GM23338 (cell line): ENCODE data around the gene BTBD3. TPM values are rescaled to one million over a fixed set of nuclear protein-coding genes. Genes with fewer than 3 reads are reported as not detected.

Source experiments
- ATAC-seq: fragments of 200-7000 bp; cut with Tn5 transposase; 3 replicates; pipeline ENCODE4 v1.9.1; 2020
- DNase-seq: peaks from one replicate; pipeline ENCODE4 v3.0.0-alpha.2; 2015; ENCODE audit warnings: low spot score
- H2AFZ ChIP-seq: fragments of 200-600 bp; sonication (generic); 2 replicates; pipeline ENCODE4 v1.8.0; 2016; ENCODE audit warnings: antibody characterized with exemption, mild to moderate bottlenecking, moderate library complexity
- H3F3A ChIP-seq: fragments of 200-600 bp; sonication (generic); replicated peaks from 2 replicates; pipeline ENCODE4 v1.8.0; 2017; ENCODE audit warnings: antibody characterized with exemption, mixed run types, low read depth
- H3K27ac ChIP-seq: fragments of 200-600 bp; sonication (generic); 2 replicates; pipeline ENCODE4 v1.6.1; 2016; ENCODE audit warnings: low read depth
- H3K27me3 ChIP-seq: fragments of 200-600 bp; sonication (generic); 2 replicates; pipeline ENCODE4 v1.8.0; 2016; ENCODE audit warnings: mild to moderate bottlenecking, mixed run types, moderate library complexity; ENCODE audit not compliant: insufficient read depth
- H3K36me3 ChIP-seq: fragments of 200-600 bp; sonication (generic); 2 replicates; pipeline ENCODE4 v1.8.0; 2016; ENCODE audit warnings: mild to moderate bottlenecking; ENCODE audit not compliant: insufficient read depth
- H3K4me1 ChIP-seq: fragments of 200-600 bp; sonication (generic); 2 replicates; pipeline ENCODE4 v1.8.0; 2016; ENCODE audit warnings: mild to moderate bottlenecking, moderate library complexity; ENCODE audit not compliant: insufficient read depth
- H3K4me2 ChIP-seq: fragments of 200-600 bp; sonication (generic); 2 replicates; pipeline ENCODE4 v1.7.1; 2017; ENCODE audit warnings: mixed run types
- H3K4me3 ChIP-seq: fragments of 200-600 bp; sonication (generic); 2 replicates; pipeline ENCODE4 v1.6.1; 2016; ENCODE audit warnings: mixed run types
- H3K79me2 ChIP-seq: fragments of 200-600 bp; sonication (generic); replicated peaks from 2 replicates; pipeline ENCODE4 v1.8.0; 2017; ENCODE audit warnings: mild to moderate bottlenecking; ENCODE audit not compliant: insufficient read depth
- H3K9me2 ChIP-seq: fragments of 200-600 bp; sonication (generic); 2 replicates; pipeline ENCODE4 v1.8.0; 2017; ENCODE audit not compliant: insufficient read depth
- H4K20me1 ChIP-seq: fragments of 200-600 bp; sonication (generic); replicated peaks from 2 replicates; pipeline ENCODE4 v1.8.0; 2017; ENCODE audit warnings: mild to moderate bottlenecking; ENCODE audit not compliant: insufficient read depth
- H3K27ac Mint-ChIP-seq: 2 replicates; pipeline ENCODE4 v1.8.0; 2020; ENCODE audit warnings: inconsistent platforms, mild to moderate bottlenecking, moderate library complexity, mixed read lengths
- H3K27me3 Mint-ChIP-seq: 3 replicates; pipeline ENCODE4 v1.8.0; 2022; ENCODE audit warnings: low read depth, mild to moderate bottlenecking, moderate library complexity, mixed read lengths, inconsistent platforms; ENCODE audit not compliant: insufficient read depth, poor library complexity
- H3K36me3 Mint-ChIP-seq: 3 replicates; pipeline ENCODE4 v1.8.0; 2021; ENCODE audit warnings: low read depth, mild to moderate bottlenecking, inconsistent platforms, moderate library complexity, mixed read lengths
- H3K4me1 Mint-ChIP-seq: 3 replicates; pipeline ENCODE4 v1.8.0; 2020; ENCODE audit warnings: mild to moderate bottlenecking, inconsistent platforms, mixed read lengths
- H3K4me3 Mint-ChIP-seq: 3 replicates; pipeline ENCODE4 v1.8.0; 2021; ENCODE audit warnings: moderate library complexity, mild to moderate bottlenecking, inconsistent platforms, mixed read lengths
- H3K9me3 Mint-ChIP-seq: 3 replicates; pipeline ENCODE4 v1.8.0; 2020; ENCODE audit warnings: moderate library complexity, mild to moderate bottlenecking, inconsistent platforms, mixed read lengths
- CREB1 ChIP-seq: fragments of 250-450 bp; sonication (Bioruptor Pico); IDR thresholded peaks from 2 replicates; pipeline ENCODE4 v1.5.0; 2020; ENCODE audit warnings: low read depth, mild to moderate bottlenecking, moderate library complexity
- EZH2 ChIP-seq: fragments of 200-600 bp; sonication (generic); IDR thresholded peaks from one replicate; pipeline ENCODE4 v1.8.0; 2017; ENCODE audit warnings: antibody characterized with exemption, mild to moderate bottlenecking, low read depth; ENCODE audit not compliant: unreplicated experiment
- EZH2phosphoT487 ChIP-seq: fragments of 200-600 bp; sonication (generic); IDR thresholded peaks from one replicate; pipeline ENCODE4 v1.8.1; 2018; ENCODE audit warnings: antibody characterized with exemption; ENCODE audit not compliant: unreplicated experiment
- JUNB ChIP-seq: IDR thresholded peaks from one replicate; pipeline ENCODE4 v1.6.1; 2016; ENCODE audit warnings: antibody characterized with exemption; ENCODE audit not compliant: unreplicated experiment
- NANOG ChIP-seq: IDR thresholded peaks from 2 replicates; pipeline ENCODE4 v1.6.1; 2016; ENCODE audit warnings: antibody characterized with exemption, borderline replicate concordance
- POLR2AphosphoS5 ChIP-seq: IDR thresholded peaks from 2 replicates; pipeline ENCODE4 v1.6.1; 2016; ENCODE audit warnings: antibody characterized with exemption, low read depth
- STAT1 ChIP-seq: IDR thresholded peaks from one replicate; pipeline ENCODE4 v1.6.1; 2016; ENCODE audit warnings: antibody characterized with exemption; ENCODE audit not compliant: unreplicated experiment
- ZNF114 ChIP-seq: fragments of 250-450 bp; sonication (Bioruptor Pico); IDR thresholded peaks from 2 replicates; pipeline ENCODE4 v1.5.0; 2020; ENCODE audit warnings: mild to moderate bottlenecking, moderate library complexity
- ZNF331 ChIP-seq: fragments of 250-450 bp; sonication (Bioruptor Pico); IDR thresholded peaks from 2 replicates; pipeline ENCODE4 v1.5.0; 2020; ENCODE audit warnings: low read depth, mild to moderate bottlenecking, moderate library complexity
- polyA plus RNA-seq: library from polyadenylated mRNA; unstranded; fragments of >200 nt; fragmentation: Nextera tagmentation; extraction: Ambion mirVana; gene quantifications from 2 replicates; pipeline ENCODE4 v1.2.1, GENCODE V29; 2016
- total RNA-seq: library from RNA; depleted of rRNA; stranded (reverse); fragments of >200 nt; shearing (Covaris generic); gene quantifications from 2 replicates; pipeline ENCODE4 v1.2.3, GENCODE V29; 2014
- TF ChIP-seq, protein P1 (sequence below), 2 experiments: fragments of 200-600 bp in 1 of 2; sonication (generic) in 1 of 2; conservative IDR thresholded peaks; 2 replicates each; pipeline versions ENCODE4 v1.5.1 to v1.6.1; 2016 to 2017; ENCODE audit warnings: antibody characterized with exemption in 2 of 2, low read depth in 2 of 2, mild to moderate bottlenecking in 2 of 2, moderate library complexity in 1 of 2
- TF ChIP-seq, protein P2 (sequence below): IDR thresholded peaks from 2 replicates; pipeline ENCODE4 v1.6.1; 2016; ENCODE audit warnings: antibody characterized with exemption
- TF ChIP-seq, protein P3 (sequence below): fragments of 250-450 bp; sonication (Bioruptor Pico); IDR thresholded peaks from 2 replicates; pipeline ENCODE4 v1.5.0; 2020; ENCODE audit warnings: mild to moderate bottlenecking, moderate library complexity

The BTBD3 gene
- total and polyA plus RNA-seq, 2 experiments from 2014 or later, result 11.8 to 45.1 TPM

DNA sequence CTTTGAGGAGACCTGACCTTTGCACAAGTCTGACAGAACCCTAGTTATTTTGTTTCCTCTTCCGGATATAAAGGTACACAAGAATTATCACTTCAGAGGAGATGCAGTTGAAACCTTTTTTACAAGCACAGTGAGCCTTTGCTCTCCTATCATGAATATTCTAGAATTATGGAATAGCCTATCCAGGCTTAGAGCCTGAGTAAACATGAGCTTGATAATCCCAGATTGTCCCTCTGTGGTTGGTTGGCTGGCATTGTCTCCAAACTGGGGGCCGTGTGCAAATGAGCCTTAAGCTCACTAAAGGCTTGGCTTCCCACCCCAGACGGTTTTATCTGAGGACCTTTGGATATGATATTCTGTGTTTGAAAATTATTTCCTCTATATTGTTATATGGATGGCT lies 32.0 kb downstream of the BTBD3 start:
- Histone ChIP-seq H3K4me1 (no peaks in the 10 kb centered on the region), H3K27ac (no peak overlapping the region), H3K4me2 (no peak overlapping the region), H3F3A (no peaks in the 10 kb centered on the region), H3K9me2 (0 out of 2 replicates have a peak, but pooled peaks cover 16% of the 10 kb centered on the region), H3K36me3 (no peaks in the 10 kb centered on the region), H2AFZ (no peak overlapping the region), H4K20me1 (no peaks in the 10 kb centered on the region), H3K79me2 (no peaks in the 10 kb centered on the region), H3K4me3 (no peak overlapping the region), H3K27me3 (no peaks in the 10 kb centered on the region)
- Mint-ChIP-seq H3K4me3 (no peak overlapping the region), H3K27me3 (no peaks in the 10 kb centered on the region), H3K36me3 (no peaks in the 10 kb centered on the region), H3K9me3 (peaks cover 6% of the 10 kb centered on the region), H3K27ac (no peak overlapping the region), H3K4me1 (no peaks in the 10 kb centered on the region)
- no peak for ATAC-seq
- TF ChIP-seq NANOG (no peak), STAT1 (no peak)
- DNase-seq, result no peak

DNA sequence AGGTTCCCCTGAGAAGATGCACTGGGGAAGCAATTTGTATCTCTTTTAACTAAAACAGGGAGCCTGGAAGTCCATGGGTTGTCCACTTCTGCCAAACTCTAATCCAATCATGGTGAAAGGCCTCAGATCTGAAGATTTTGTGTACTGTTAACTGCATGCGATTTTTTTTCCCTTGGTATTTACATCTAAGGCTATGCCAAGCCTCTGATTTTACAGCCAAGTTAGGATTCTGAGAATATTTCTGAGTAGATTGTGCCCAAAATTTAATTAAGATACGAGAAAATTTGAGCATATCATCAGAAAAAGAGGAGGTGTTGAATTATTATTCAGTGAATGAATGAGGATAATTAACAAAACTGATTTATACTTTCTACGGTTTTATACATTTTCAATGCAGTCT lies 34.0 kb downstream of the BTBD3 start:
- DNase-seq (no peak), ATAC-seq (no peak)
- Mint-ChIP-seq H3K27me3 (no peaks in the 10 kb centered on the region), H3K36me3 (no peaks in the 10 kb centered on the region), H3K27ac (no peak overlapping the region), H3K9me3 (peaks cover 7% of the 10 kb centered on the region), H3K4me3 (no peak overlapping the region), H3K4me1 (no peaks in the 10 kb centered on the region)
- Histone ChIP-seq H3K27me3 (no peaks in the 10 kb centered on the region), H3K4me3 (no peak overlapping the region), H4K20me1 (no peaks in the 10 kb centered on the region), H3K36me3 (no peaks in the 10 kb centered on the region), H3K79me2 (no peaks in the 10 kb centered on the region), H3K4me2 (no peak overlapping the region), H3K4me1 (no peaks in the 10 kb centered on the region), H3K27ac (no peak overlapping the region), H3F3A (no peaks in the 10 kb centered on the region), H3K9me2 (0 out of 2 replicates have a peak, but pooled peaks cover 11% of the 10 kb centered on the region), H2AFZ (no peak overlapping the region)
- no peak for TF ChIP-seq ZNF331 (CRISPR knock-in tag)
- TF ChIP-seq JUNB, result no peak
- no peak for TF ChIP-seq EZH2
- TF ChIP-seq, protein P1, sequence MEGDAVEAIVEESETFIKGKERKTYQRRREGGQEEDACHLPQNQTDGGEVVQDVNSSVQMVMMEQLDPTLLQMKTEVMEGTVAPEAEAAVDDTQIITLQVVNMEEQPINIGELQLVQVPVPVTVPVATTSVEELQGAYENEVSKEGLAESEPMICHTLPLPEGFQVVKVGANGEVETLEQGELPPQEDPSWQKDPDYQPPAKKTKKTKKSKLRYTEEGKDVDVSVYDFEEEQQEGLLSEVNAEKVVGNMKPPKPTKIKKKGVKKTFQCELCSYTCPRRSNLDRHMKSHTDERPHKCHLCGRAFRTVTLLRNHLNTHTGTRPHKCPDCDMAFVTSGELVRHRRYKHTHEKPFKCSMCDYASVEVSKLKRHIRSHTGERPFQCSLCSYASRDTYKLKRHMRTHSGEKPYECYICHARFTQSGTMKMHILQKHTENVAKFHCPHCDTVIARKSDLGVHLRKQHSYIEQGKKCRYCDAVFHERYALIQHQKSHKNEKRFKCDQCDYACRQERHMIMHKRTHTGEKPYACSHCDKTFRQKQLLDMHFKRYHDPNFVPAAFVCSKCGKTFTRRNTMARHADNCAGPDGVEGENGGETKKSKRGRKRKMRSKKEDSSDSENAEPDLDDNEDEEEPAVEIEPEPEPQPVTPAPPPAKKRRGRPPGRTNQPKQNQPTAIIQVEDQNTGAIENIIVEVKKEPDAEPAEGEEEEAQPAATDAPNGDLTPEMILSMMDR (conservative IDR thresholded peaks at IDR 0.05; ENCODE audit: low read depth in 2 of 2), result no peak
- no peak for TF ChIP-seq ZNF114 (CRISPR knock-in tag)
- TF ChIP-seq, protein P2, sequence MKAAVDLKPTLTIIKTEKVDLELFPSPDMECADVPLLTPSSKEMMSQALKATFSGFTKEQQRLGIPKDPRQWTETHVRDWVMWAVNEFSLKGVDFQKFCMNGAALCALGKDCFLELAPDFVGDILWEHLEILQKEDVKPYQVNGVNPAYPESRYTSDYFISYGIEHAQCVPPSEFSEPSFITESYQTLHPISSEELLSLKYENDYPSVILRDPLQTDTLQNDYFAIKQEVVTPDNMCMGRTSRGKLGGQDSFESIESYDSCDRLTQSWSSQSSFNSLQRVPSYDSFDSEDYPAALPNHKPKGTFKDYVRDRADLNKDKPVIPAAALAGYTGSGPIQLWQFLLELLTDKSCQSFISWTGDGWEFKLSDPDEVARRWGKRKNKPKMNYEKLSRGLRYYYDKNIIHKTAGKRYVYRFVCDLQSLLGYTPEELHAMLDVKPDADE, result no peak
- no peak for TF ChIP-seq CREB1
- TF ChIP-seq EZH2phosphoT487, result no peak
- no peak for TF ChIP-seq POLR2AphosphoS5
- no peak for TF ChIP-seq STAT1
- TF ChIP-seq, protein P3, sequence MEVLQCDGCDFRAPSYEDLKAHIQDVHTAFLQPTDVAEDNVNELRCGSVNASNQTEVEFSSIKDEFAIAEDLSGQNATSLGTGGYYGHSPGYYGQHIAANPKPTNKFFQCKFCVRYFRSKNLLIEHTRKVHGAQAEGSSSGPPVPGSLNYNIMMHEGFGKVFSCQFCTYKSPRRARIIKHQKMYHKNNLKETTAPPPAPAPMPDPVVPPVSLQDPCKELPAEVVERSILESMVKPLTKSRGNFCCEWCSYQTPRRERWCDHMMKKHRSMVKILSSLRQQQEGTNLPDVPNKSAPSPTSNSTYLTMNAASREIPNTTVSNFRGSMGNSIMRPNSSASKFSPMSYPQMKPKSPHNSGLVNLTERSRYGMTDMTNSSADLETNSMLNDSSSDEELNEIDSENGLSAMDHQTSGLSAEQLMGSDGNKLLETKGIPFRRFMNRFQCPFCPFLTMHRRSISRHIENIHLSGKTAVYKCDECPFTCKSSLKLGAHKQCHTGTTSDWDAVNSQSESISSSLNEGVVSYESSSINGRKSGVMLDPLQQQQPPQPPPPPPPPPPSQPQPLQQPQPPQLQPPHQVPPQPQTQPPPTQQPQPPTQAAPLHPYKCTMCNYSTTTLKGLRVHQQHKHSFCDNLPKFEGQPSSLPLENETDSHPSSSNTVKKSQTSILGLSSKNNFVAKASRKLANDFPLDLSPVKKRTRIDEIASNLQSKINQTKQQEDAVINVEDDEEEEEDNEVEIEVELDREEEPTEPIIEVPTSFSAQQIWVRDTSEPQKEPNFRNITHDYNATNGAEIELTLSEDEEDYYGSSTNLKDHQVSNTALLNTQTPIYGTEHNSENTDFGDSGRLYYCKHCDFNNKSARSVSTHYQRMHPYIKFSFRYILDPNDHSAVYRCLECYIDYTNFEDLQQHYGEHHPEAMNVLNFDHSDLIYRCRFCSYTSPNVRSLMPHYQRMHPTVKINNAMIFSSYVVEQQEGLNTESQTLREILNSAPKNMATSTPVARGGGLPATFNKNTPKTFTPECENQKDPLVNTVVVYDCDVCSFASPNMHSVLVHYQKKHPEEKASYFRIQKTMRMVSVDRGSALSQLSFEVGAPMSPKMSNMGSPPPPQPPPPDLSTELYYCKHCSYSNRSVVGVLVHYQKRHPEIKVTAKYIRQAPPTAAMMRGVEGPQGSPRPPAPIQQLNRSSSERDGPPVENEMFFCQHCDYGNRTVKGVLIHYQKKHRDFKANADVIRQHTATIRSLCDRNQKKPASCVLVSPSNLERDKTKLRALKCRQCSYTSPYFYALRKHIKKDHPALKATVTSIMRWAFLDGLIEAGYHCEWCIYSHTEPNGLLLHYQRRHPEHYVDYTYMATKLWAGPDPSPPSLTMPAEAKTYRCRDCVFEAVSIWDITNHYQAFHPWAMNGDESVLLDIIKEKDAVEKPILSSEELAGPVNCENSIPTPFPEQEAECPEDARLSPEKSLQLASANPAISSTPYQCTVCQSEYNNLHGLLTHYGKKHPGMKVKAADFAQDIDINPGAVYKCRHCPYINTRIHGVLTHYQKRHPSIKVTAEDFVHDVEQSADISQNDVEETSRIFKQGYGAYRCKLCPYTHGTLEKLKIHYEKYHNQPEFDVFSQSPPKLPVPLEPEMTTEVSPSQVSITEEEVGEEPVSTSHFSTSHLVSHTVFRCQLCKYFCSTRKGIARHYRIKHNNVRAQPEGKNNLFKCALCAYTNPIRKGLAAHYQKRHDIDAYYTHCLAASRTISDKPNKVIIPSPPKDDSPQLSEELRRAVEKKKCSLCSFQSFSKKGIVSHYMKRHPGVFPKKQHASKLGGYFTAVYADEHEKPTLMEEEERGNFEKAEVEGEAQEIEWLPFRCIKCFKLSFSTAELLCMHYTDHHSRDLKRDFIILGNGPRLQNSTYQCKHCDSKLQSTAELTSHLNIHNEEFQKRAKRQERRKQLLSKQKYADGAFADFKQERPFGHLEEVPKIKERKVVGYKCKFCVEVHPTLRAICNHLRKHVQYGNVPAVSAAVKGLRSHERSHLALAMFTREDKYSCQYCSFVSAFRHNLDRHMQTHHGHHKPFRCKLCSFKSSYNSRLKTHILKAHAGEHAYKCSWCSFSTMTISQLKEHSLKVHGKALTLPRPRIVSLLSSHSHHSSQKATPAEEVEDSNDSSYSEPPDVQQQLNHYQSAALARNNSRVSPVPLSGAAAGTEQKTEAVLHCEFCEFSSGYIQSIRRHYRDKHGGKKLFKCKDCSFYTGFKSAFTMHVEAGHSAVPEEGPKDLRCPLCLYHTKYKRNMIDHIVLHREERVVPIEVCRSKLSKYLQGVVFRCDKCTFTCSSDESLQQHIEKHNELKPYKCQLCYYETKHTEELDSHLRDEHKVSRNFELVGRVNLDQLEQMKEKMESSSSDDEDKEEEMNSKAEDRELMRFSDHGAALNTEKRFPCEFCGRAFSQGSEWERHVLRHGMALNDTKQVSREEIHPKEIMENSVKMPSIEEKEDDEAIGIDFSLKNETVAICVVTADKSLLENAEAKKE (CRISPR knock-in tag), result no peak
- TF ChIP-seq NANOG, result no peak
